GM23338 (cell line): ENCODE results near the gene UBE2I. TPM values are rescaled to one million over a fixed set of nuclear protein-coding genes. Genes with fewer than 3 reads are reported as not detected.

Experiments
- ATAC-seq: fragments of 200-7000 bp; cut with Tn5 transposase; 3 replicates; pipeline ENCODE4 v1.9.1; 2020
- DNase-seq: peaks from one replicate; pipeline ENCODE4 v3.0.0-alpha.2; 2015; ENCODE audit warnings: low spot score
- H2AFZ ChIP-seq: fragments of 200-600 bp; sonication (generic); 2 replicates; pipeline ENCODE4 v1.8.0; 2016; ENCODE audit warnings: antibody characterized with exemption, mild to moderate bottlenecking, moderate library complexity
- H3F3A ChIP-seq: fragments of 200-600 bp; sonication (generic); replicated peaks from 2 replicates; pipeline ENCODE4 v1.8.0; 2017; ENCODE audit warnings: antibody characterized with exemption, mixed run types, low read depth
- H3K27ac ChIP-seq: fragments of 200-600 bp; sonication (generic); 2 replicates; pipeline ENCODE4 v1.6.1; 2016; ENCODE audit warnings: low read depth
- H3K27me3 ChIP-seq: fragments of 200-600 bp; sonication (generic); 2 replicates; pipeline ENCODE4 v1.8.0; 2016; ENCODE audit warnings: mild to moderate bottlenecking, mixed run types, moderate library complexity; ENCODE audit not compliant: insufficient read depth
- H3K36me3 ChIP-seq: fragments of 200-600 bp; sonication (generic); 2 replicates; pipeline ENCODE4 v1.8.0; 2016; ENCODE audit warnings: mild to moderate bottlenecking; ENCODE audit not compliant: insufficient read depth
- H3K4me1 ChIP-seq: fragments of 200-600 bp; sonication (generic); 2 replicates; pipeline ENCODE4 v1.8.0; 2016; ENCODE audit warnings: mild to moderate bottlenecking, moderate library complexity; ENCODE audit not compliant: insufficient read depth
- H3K4me2 ChIP-seq: fragments of 200-600 bp; sonication (generic); 2 replicates; pipeline ENCODE4 v1.7.1; 2017; ENCODE audit warnings: mixed run types
- H3K4me3 ChIP-seq: fragments of 200-600 bp; sonication (generic); 2 replicates; pipeline ENCODE4 v1.6.1; 2016; ENCODE audit warnings: mixed run types
- H3K79me2 ChIP-seq: fragments of 200-600 bp; sonication (generic); replicated peaks from 2 replicates; pipeline ENCODE4 v1.8.0; 2017; ENCODE audit warnings: mild to moderate bottlenecking; ENCODE audit not compliant: insufficient read depth
- H3K9me2 ChIP-seq: fragments of 200-600 bp; sonication (generic); 2 replicates; pipeline ENCODE4 v1.8.0; 2017; ENCODE audit not compliant: insufficient read depth
- H4K20me1 ChIP-seq: fragments of 200-600 bp; sonication (generic); replicated peaks from 2 replicates; pipeline ENCODE4 v1.8.0; 2017; ENCODE audit warnings: mild to moderate bottlenecking; ENCODE audit not compliant: insufficient read depth
- H3K27ac Mint-ChIP-seq: 2 replicates; pipeline ENCODE4 v1.8.0; 2020; ENCODE audit warnings: inconsistent platforms, mild to moderate bottlenecking, moderate library complexity, mixed read lengths
- H3K27me3 Mint-ChIP-seq: 3 replicates; pipeline ENCODE4 v1.8.0; 2022; ENCODE audit warnings: low read depth, mild to moderate bottlenecking, moderate library complexity, mixed read lengths, inconsistent platforms; ENCODE audit not compliant: insufficient read depth, poor library complexity
- H3K36me3 Mint-ChIP-seq: 3 replicates; pipeline ENCODE4 v1.8.0; 2021; ENCODE audit warnings: low read depth, mild to moderate bottlenecking, inconsistent platforms, moderate library complexity, mixed read lengths
- H3K4me1 Mint-ChIP-seq: 3 replicates; pipeline ENCODE4 v1.8.0; 2020; ENCODE audit warnings: mild to moderate bottlenecking, inconsistent platforms, mixed read lengths
- H3K4me3 Mint-ChIP-seq: 3 replicates; pipeline ENCODE4 v1.8.0; 2021; ENCODE audit warnings: moderate library complexity, mild to moderate bottlenecking, inconsistent platforms, mixed read lengths
- H3K9me3 Mint-ChIP-seq: 3 replicates; pipeline ENCODE4 v1.8.0; 2020; ENCODE audit warnings: moderate library complexity, mild to moderate bottlenecking, inconsistent platforms, mixed read lengths
- CREB1 ChIP-seq: fragments of 250-450 bp; sonication (Bioruptor Pico); IDR thresholded peaks from 2 replicates; pipeline ENCODE4 v1.5.0; 2020; ENCODE audit warnings: low read depth, mild to moderate bottlenecking, moderate library complexity
- CTCF ChIP-seq, 2 experiments: fragments of 200-600 bp in 1 of 2; sonication (generic) in 1 of 2; conservative IDR thresholded peaks; 2 replicates each; pipeline versions ENCODE4 v1.5.1 to v1.6.1; 2016 to 2017; ENCODE audit warnings: antibody characterized with exemption in 2 of 2, low read depth in 2 of 2, mild to moderate bottlenecking in 2 of 2, moderate library complexity in 1 of 2
- ETS1 ChIP-seq: IDR thresholded peaks from 2 replicates; pipeline ENCODE4 v1.6.1; 2016; ENCODE audit warnings: antibody characterized with exemption
- EZH2 ChIP-seq: fragments of 200-600 bp; sonication (generic); IDR thresholded peaks from one replicate; pipeline ENCODE4 v1.8.0; 2017; ENCODE audit warnings: antibody characterized with exemption, mild to moderate bottlenecking, low read depth; ENCODE audit not compliant: unreplicated experiment
- JUNB ChIP-seq: IDR thresholded peaks from one replicate; pipeline ENCODE4 v1.6.1; 2016; ENCODE audit warnings: antibody characterized with exemption; ENCODE audit not compliant: unreplicated experiment
- POLR2AphosphoS5 ChIP-seq: IDR thresholded peaks from 2 replicates; pipeline ENCODE4 v1.6.1; 2016; ENCODE audit warnings: antibody characterized with exemption, low read depth
- REST ChIP-seq: IDR thresholded peaks from one replicate; pipeline ENCODE4 v1.6.1; 2018; ENCODE audit warnings: antibody characterized with exemption; ENCODE audit not compliant: unreplicated experiment
- STAT1 ChIP-seq: IDR thresholded peaks from one replicate; pipeline ENCODE4 v1.6.1; 2016; ENCODE audit warnings: antibody characterized with exemption; ENCODE audit not compliant: unreplicated experiment
- ZNF331 ChIP-seq: fragments of 250-450 bp; sonication (Bioruptor Pico); IDR thresholded peaks from 2 replicates; pipeline ENCODE4 v1.5.0; 2020; ENCODE audit warnings: low read depth, mild to moderate bottlenecking, moderate library complexity
- ZNF462 ChIP-seq: fragments of 250-450 bp; sonication (Bioruptor Pico); IDR thresholded peaks from 2 replicates; pipeline ENCODE4 v1.5.0; 2020; ENCODE audit warnings: mild to moderate bottlenecking, moderate library complexity
- polyA plus RNA-seq: library from polyadenylated mRNA; unstranded; fragments of >200 nt; fragmentation: Nextera tagmentation; extraction: Ambion mirVana; gene quantifications from 2 replicates; pipeline ENCODE4 v1.2.1, GENCODE V29; 2016
- total RNA-seq: library from RNA; depleted of rRNA; stranded (reverse); fragments of >200 nt; shearing (Covaris generic); gene quantifications from 2 replicates; pipeline ENCODE4 v1.2.3, GENCODE V29; 2014

The UBE2I gene
- total and polyA plus RNA-seq, 2 experiments from 2014 or later = 116 to 220 TPM

- no peak for TF ChIP-seq ZNF462 (CRISPR knock-in tag)
- no peak for TF ChIP-seq CTCF (conservative IDR thresholded peaks at IDR 0.05; ENCODE audit: low read depth in 2 of 2)
- no peak for TF ChIP-seq ETS1
- TF ChIP-seq STAT1 = no peak
- TF ChIP-seq ZNF331 (CRISPR knock-in tag) = no peak
- no peak for TF ChIP-seq JUNB
Measured at GRCh38 chr16:1348441-1348840, 39.0 kb downstream of the UBE2I start (continued).

GRCh38 chr16:1348926-1349325 lies 39.5 kb downstream of the UBE2I start:
- no peaks in the 10 kb centered on the region; the same call in 1 of the 2 replicates for H3F3A ChIP-seq
- Mint-ChIP-seq H3K4me1 (peaks cover 6% of the 10 kb centered on the region), H3K27me3 (peaks cover 31% of the 10 kb centered on the region), H3K9me3 (peaks cover 3% of the 10 kb centered on the region), H3K4me3 (no peak overlapping the region; the same call in 2 of the 3 replicates), H3K36me3 (peaks cover 4% of the 10 kb centered on the region; the same call in 2 of the 3 replicates), H3K27ac (no peak overlapping the region)
- H3K9me2 ChIP-seq = no peaks in the 10 kb centered on the region
- H3K4me1 ChIP-seq = peaks cover 7% of the 10 kb centered on the region; the same call in 1 of the 2 replicates
- no peak overlapping the region for H3K27ac ChIP-seq
- peaks cover 4% of the 10 kb centered on the region; the same call in 1 of the 2 replicates for H4K20me1 ChIP-seq
- DNase-seq = no peak
- no peak for ATAC-seq
- no peak overlapping the region for H3K4me3 ChIP-seq
- no peaks in the 10 kb centered on the region for H3K27me3 ChIP-seq
- H3K79me2 ChIP-seq = peaks cover 22% of the 10 kb centered on the region
- H2AFZ ChIP-seq = no peak overlapping the region
- no peak overlapping the region for H3K4me2 ChIP-seq
- H3K36me3 ChIP-seq = no peaks in the 10 kb centered on the region; the same call in 1 of the 2 replicates
- TF ChIP-seq CREB1 (CRISPR knock-in tag) (no peak), EZH2 (no peak), REST (no peak), STAT1 (no peak), POLR2AphosphoS5 (no peak)
